ENCODE data around the gene FLYWCH1.

FLYWCH1 gene

GRCh38 chr16:2987833-2988232, 76.1 kb downstream of the FLYWCH1 start:
- DNase-seq = no peak

- DNase-seq = no peak
Observed at GRCh38 chr16:2988590-2989099, 76.9 kb downstream of the FLYWCH1 start.

GRCh38 chr16:2990891-2991290, 79.2 kb downstream of the FLYWCH1 start:
- no peak for DNase-seq

GRCh38 chr16:2991566-2992261, 80.0 kb downstream of the FLYWCH1 start:
- DNase-seq = no peak

- DNase-seq = no peak
Observed at GRCh38 chr16:2992383-2993081, 80.8 kb downstream of the FLYWCH1 start.

- DNase-seq = no peak
Observed at GRCh38 chr16:2996298-2996697, 84.6 kb downstream of the FLYWCH1 start.

DNA sequence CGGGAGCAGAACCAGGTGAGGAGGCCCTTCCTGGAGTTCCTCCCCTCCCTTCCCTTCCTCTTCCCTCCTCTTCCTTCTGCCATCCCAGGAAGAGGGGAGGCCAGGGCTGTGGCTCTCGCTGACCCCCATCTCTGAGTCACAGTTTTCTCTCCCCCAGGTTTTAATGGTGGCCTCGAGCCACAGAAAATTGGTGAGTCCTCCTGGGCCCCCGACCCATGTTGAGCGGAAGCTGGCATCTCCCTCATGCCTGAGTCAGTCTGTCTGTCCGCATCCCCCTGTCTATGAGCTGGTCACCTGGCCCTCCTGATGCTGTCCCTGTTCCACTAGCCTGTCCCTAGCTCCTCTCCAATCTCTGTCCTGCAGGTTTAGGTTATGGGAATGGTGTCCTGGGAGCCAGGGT, 88.2 kb downstream of the FLYWCH1 start:
- no peak for DNase-seq

GRCh38 chr16:3000540-3000939, 88.8 kb downstream of the FLYWCH1 start:
- DNase-seq = no peak

All from activated naive CD4-positive, alpha-beta T cell treated with anti-CD3 and anti-CD28 coated beads, Interleukin-2, amount 50 U/mL, for 16 hours (primary cell).